Osteoblast (primary cell): ENCODE measurements around the gene SKA2. TPM values are rescaled to one million over a fixed set of nuclear protein-coding genes. Genes with fewer than 3 reads are reported as not detected.

ENCODE experiments used
- DNase-seq: peaks from one replicate; pipeline ENCODE4 v3.0.0; 2011; ENCODE audit warnings: low spot score, mixed read lengths; ENCODE audit not compliant: insufficient read length; ENCODE audit errors: missing footprints
- H2AFZ ChIP-seq: 2 replicates; pipeline ENCODE4 v1.6.0; 2011; ENCODE audit warnings: mild to moderate bottlenecking, low read length
- H3K27ac ChIP-seq: 2 replicates; pipeline ENCODE4 v1.5.1; 2011; ENCODE audit warnings: mild to moderate bottlenecking, low read depth, low read length, moderate library complexity
- H3K27me3 ChIP-seq: 2 replicates; pipeline ENCODE4 v1.6.0; 2012; ENCODE audit warnings: mild to moderate bottlenecking, control low read depth, inconsistent platforms, low read length, moderate library complexity; ENCODE audit not compliant: insufficient read depth
- H3K36me3 ChIP-seq: 2 replicates; pipeline ENCODE4 v1.5.1; 2011; ENCODE audit warnings: mild to moderate bottlenecking, low read length, control low read depth, moderate library complexity; ENCODE audit not compliant: insufficient read depth
- H3K4me1 ChIP-seq: 2 replicates; pipeline ENCODE4 v1.5.1; 2011; ENCODE audit warnings: mild to moderate bottlenecking, low read length, control low read depth, moderate library complexity; ENCODE audit not compliant: insufficient read depth
- H3K4me2 ChIP-seq: 2 replicates; pipeline ENCODE4 v1.6.0; 2011; ENCODE audit warnings: mild to moderate bottlenecking, low read length; ENCODE audit not compliant: insufficient read depth
- H3K4me3 ChIP-seq: fragments of 200-600 bp; sonication (generic); 3 replicates; pipeline ENCODE4 v1.5.1; 2012; ENCODE audit warnings: mild to moderate bottlenecking, low read length, inconsistent platforms; ENCODE audit not compliant: insufficient read depth
- H3K79me2 ChIP-seq: 2 replicates; pipeline ENCODE4 v1.6.0; 2012; ENCODE audit warnings: mild to moderate bottlenecking, low read length, control low read depth, inconsistent platforms; ENCODE audit not compliant: insufficient read depth
- H3K9me3 ChIP-seq: 2 replicates; pipeline ENCODE4 v1.5.1; 2011; ENCODE audit warnings: low read depth, low read length, control low read depth
- H4K20me1 ChIP-seq: 2 replicates; pipeline ENCODE4 v1.6.0; 2012; ENCODE audit warnings: mild to moderate bottlenecking, low read length, control low read depth; ENCODE audit not compliant: insufficient read depth
- CTCF ChIP-seq: IDR thresholded peaks from 2 replicates; pipeline ENCODE4 v1.5.1; 2011; ENCODE audit warnings: mild to moderate bottlenecking, low read depth, low read length, moderate library complexity; ENCODE audit errors: extremely low read depth
- total RNA-seq: library from RNA; depleted of rRNA; stranded (reverse); fragments of >200 nt; gene quantifications from 2 replicates; pipeline ENCODE4 v1.2.3, GENCODE V29; 2012

SKA2 gene
- total RNA-seq, 1 donor, result 32.6 TPM

GRCh38 chr17:59161477-59161876 lies 6.5 kb upstream of the SKA2 start:
- H3K9me3 ChIP-seq, result no peaks in the 10 kb centered on the region
- no peak overlapping the region for H3K27ac ChIP-seq
- H3K4me2 ChIP-seq, result no peak overlapping the region
- H3K4me1 ChIP-seq, result peaks cover 39% of the 10 kb centered on the region
- H3K27me3 ChIP-seq, result no peaks in the 10 kb centered on the region
- peak overlapping the region; percentile 57 for H2AFZ ChIP-seq
- no peaks in the 10 kb centered on the region for H3K36me3 ChIP-seq
- H3K79me2 ChIP-seq, result peaks cover 97% of the 10 kb centered on the region
- H3K4me3 ChIP-seq, result no peak overlapping the region
- H4K20me1 ChIP-seq, result no peaks in the 10 kb centered on the region
- DNase-seq, result no peak
- no peak for TF ChIP-seq CTCF

- Histone ChIP-seq H4K20me1 (no peaks in the 10 kb centered on the region), H3K4me3 (peak overlapping the region; percentile 49), H2AFZ (peak overlapping the region; percentile 92), H3K27ac (peak overlapping the region; percentile 68), H3K36me3 (no peaks in the 10 kb centered on the region), H3K79me2 (peaks cover 96% of the 10 kb centered on the region), H3K4me1 (peaks cover 35% of the 10 kb centered on the region), H3K27me3 (no peaks in the 10 kb centered on the region), H3K4me2 (peak overlapping the region; percentile 80), H3K9me3 (no peaks in the 10 kb centered on the region)
- DNase-seq, result no peak
- no peak for TF ChIP-seq CTCF
Observed at GRCh38 chr17:59160157-59161025, 5.4 kb upstream of the SKA2 start.

GRCh38 chr17:59155439-59156177 lies 622 bp upstream of the SKA2 start, which contains the start of gene PRR11:
TSS of gene PRR11 (plus strand) at chr17:59155746. CDS start at chr17:59169753, 14,007 bp downstream.
- DNase-seq, result peak; percentile 89
- Histone ChIP-seq H3K27ac (peak within 1 kb of the TSS; percentile 89), H3K9me3 (no peaks in the 10 kb centered on the region), H3K4me3 (peak within 1 kb of the TSS; percentile 95), H4K20me1 (no peaks in the 10 kb centered on the region), H3K4me2 (peak within 1 kb of the TSS; percentile 90), H3K79me2 (peaks cover 90% of the 10 kb centered on the region), H3K36me3 (no peaks in the 10 kb centered on the region), H3K27me3 (no peaks in the 10 kb centered on the region), H3K4me1 (peaks cover 61% of the 10 kb centered on the region), H2AFZ (peak within 1 kb of the TSS; percentile 97)
- TF ChIP-seq CTCF, result no peak

- peak overlapping the region; percentile 89 for H3K27ac ChIP-seq
- no peaks in the 10 kb centered on the region for H4K20me1 ChIP-seq
- no peaks in the 10 kb centered on the region for H3K27me3 ChIP-seq
- no peak for TF ChIP-seq CTCF
- no peaks in the 10 kb centered on the region for H3K9me3 ChIP-seq
- peaks cover 90% of the 10 kb centered on the region for H3K79me2 ChIP-seq
- H2AFZ ChIP-seq, result peak overlapping the region; percentile 97
- peak overlapping the region; percentile 95 for H3K4me3 ChIP-seq
- H3K4me2 ChIP-seq, result peak overlapping the region; percentile 90
- no peak for DNase-seq
- H3K36me3 ChIP-seq, result no peaks in the 10 kb centered on the region
- peaks cover 53% of the 10 kb centered on the region for H3K4me1 ChIP-seq
Observed at GRCh38 chr17:59154292-59154720, 680 bp downstream of the SKA2 start.
